OCI-LY1 (cell line): Measurements from ENCODE around the gene DYNC1LI1.

Experiments used
- EZH2 ChIP-seq: fragments of 200-600 bp; sonication (generic), shearing (Covaris generic); IDR thresholded peaks from 2 replicates; pipeline ENCODE4 v1.8.0; 2017; ENCODE audit warnings: borderline replicate concordance, mixed run types, mild to moderate bottlenecking, antibody characterized with exemption, low read length, moderate library complexity, mixed read lengths
- TF ChIP-seq, protein P1 (sequence below): fragments of 200-600 bp; sonication (generic), shearing (Covaris generic); IDR thresholded peaks from 2 replicates; pipeline ENCODE4 v1.5.1; 2017; ENCODE audit warnings: mild to moderate bottlenecking, antibody characterized with exemption, low read length, moderate library complexity, mixed read lengths

DNA sequence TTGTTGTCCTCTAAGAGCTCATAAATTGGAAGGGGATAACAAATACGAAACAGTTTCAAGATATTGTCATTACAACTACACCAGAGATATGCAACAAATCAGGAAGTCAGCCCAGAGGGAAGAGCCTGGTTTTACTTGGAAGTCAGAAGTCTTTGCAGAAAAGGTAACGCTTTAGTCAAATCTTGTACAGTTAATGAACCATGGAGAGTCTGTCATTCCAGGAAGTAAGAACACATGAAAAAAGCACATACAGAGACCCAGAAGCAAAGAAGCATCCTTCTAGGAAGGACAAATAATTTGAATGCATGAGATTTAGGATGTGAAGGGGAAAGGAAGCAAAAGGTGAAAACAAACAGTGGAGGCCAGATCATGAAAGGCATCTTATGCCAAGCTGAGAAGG is 19.6 kb downstream of the DYNC1LI1 start:
- TF ChIP-seq, protein P1, sequence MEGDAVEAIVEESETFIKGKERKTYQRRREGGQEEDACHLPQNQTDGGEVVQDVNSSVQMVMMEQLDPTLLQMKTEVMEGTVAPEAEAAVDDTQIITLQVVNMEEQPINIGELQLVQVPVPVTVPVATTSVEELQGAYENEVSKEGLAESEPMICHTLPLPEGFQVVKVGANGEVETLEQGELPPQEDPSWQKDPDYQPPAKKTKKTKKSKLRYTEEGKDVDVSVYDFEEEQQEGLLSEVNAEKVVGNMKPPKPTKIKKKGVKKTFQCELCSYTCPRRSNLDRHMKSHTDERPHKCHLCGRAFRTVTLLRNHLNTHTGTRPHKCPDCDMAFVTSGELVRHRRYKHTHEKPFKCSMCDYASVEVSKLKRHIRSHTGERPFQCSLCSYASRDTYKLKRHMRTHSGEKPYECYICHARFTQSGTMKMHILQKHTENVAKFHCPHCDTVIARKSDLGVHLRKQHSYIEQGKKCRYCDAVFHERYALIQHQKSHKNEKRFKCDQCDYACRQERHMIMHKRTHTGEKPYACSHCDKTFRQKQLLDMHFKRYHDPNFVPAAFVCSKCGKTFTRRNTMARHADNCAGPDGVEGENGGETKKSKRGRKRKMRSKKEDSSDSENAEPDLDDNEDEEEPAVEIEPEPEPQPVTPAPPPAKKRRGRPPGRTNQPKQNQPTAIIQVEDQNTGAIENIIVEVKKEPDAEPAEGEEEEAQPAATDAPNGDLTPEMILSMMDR, result no peak
- no peak for TF ChIP-seq EZH2
